ENCODE data around the gene COPZ1.
"Not testable (repeated sequence)": the region's sequence is repeated elsewhere in the genome, so short reads cannot be mapped to it uniquely, and the experiment has no call there.

The COPZ1 gene

GRCh38 chr12:54279632-54280467, 45.1 kb upstream of the COPZ1 start, which contains the start of gene CBX5:
Gene CBX5, minus strand, starts transcription at chr12:54280122. Its CDS starts 22,472 bp downstream, at chr12:54257650.
- H4K12ac ChIP-seq (ENCODE audit: low read depth, low read length), result peak within 1 kb of the TSS; percentile 61
- H2BK12ac ChIP-seq (ENCODE audit: low read length), result no peak within 1 kb of the TSS
- H4K8ac ChIP-seq (ENCODE audit: low read depth, low read length), result peak within 1 kb of the TSS; percentile 75
- no peak within 1 kb of the TSS for H3K23ac ChIP-seq (ENCODE audit: low read length)
- H3K9ac ChIP-seq (ENCODE audit: low read length), result peak within 1 kb of the TSS; percentile 96
- no peaks in the 10 kb centered on the region for H3K9me3 ChIP-seq (ENCODE audit: insufficient read depth, low read depth, low read length)
- H2BK120ac ChIP-seq (ENCODE audit: insufficient read depth, low read length, poor library complexity), result peak within 1 kb of the TSS; percentile 27
- peak within 1 kb of the TSS; percentile 68 for H4K91ac ChIP-seq (ENCODE audit: low read depth, low read length)
- H3K4me2 ChIP-seq (ENCODE audit: low read length), result peak within 1 kb of the TSS; percentile 70
- no peaks in the 10 kb centered on the region for H3K27me3 ChIP-seq (ENCODE audit: insufficient read depth, low read length)
- H3K4me1 ChIP-seq (ENCODE audit: control insufficient read depth in 1 of 2, insufficient read depth in 2 of 2, low read length in 2 of 2), result peaks cover 4 to 15% of the 10 kb centered on the region in 2 experiments
- no CpG with 5 or more reads among the region's 49 CpGs for WGBS (ENCODE audit: extremely low coverage, insufficient coverage, insufficient read length)
- peaks cover 13% of the 10 kb centered on the region for H3K79me1 ChIP-seq (ENCODE audit: low read length)
- peak within 1 kb of the TSS; percentile 64 for H2AFZ ChIP-seq (ENCODE audit: insufficient read depth, low read length, poor library complexity)
- peak within 1 kb of the TSS; percentile 65 for H2AK5ac ChIP-seq (ENCODE audit: low read length)
- peak within 1 kb of the TSS; percentile 89 for H3K27ac ChIP-seq (ENCODE audit: low read depth, low read length)
- peak within 1 kb of the TSS; percentile 89 for H3K4ac ChIP-seq (ENCODE audit: low read depth, low read length)
- peak within 1 kb of the TSS; percentile 81 for H2BK5ac ChIP-seq (ENCODE audit: low read depth, low read length, poor library complexity)
- H3K36me3 ChIP-seq (ENCODE audit: control insufficient read depth in 1 of 2, insufficient read depth in 2 of 2, low read length in 2 of 2), result peaks cover 14 to 25% of the 10 kb centered on the region in 2 experiments
- peaks cover 18% of the 10 kb centered on the region for H3K79me2 ChIP-seq (ENCODE audit: control insufficient read depth, insufficient read depth, low read length, poor library complexity)
- peak within 1 kb of the TSS; percentile 87 for H3K4me3 ChIP-seq (ENCODE audit: low read depth, low read length)
- peak within 1 kb of the TSS; percentile 50 for H3K18ac ChIP-seq (ENCODE audit: low read length)
- peak within 1 kb of the TSS; percentile 82 for H3K14ac ChIP-seq (ENCODE audit: low read length)
- peak; percentile 100 for DNase-seq

GRCh38 chr12:54280468-54281260, 44.3 kb upstream of the COPZ1 start, which contains the start of gene HNRNPA1:
Gene HNRNPA1, plus strand, starts transcription at chr12:54280726. Its CDS starts 82 bp downstream, at chr12:54280808.
- peak within 1 kb of the TSS; percentile 87 for H3K4me3 ChIP-seq (ENCODE audit: low read depth, low read length)
- H3K79me2 ChIP-seq (ENCODE audit: control insufficient read depth, insufficient read depth, low read length, poor library complexity), result peaks cover 18% of the 10 kb centered on the region
- H3K14ac ChIP-seq (ENCODE audit: low read length), result peak within 1 kb of the TSS; percentile 82
- H3K9ac ChIP-seq (ENCODE audit: low read length), result peak within 1 kb of the TSS; percentile 96
- H3K4me1 ChIP-seq (ENCODE audit: control insufficient read depth in 1 of 2, insufficient read depth in 2 of 2, low read length in 2 of 2), result peaks cover 4 to 15% of the 10 kb centered on the region in 2 experiments
- H3K27me3 ChIP-seq (ENCODE audit: insufficient read depth, low read length), result no peaks in the 10 kb centered on the region
- H3K4me2 ChIP-seq (ENCODE audit: low read length), result peak within 1 kb of the TSS; percentile 70
- no CpG with 5 or more reads among the region's 48 CpGs for WGBS (ENCODE audit: extremely low coverage, insufficient coverage, insufficient read length)
- H2AFZ ChIP-seq (ENCODE audit: insufficient read depth, low read length, poor library complexity), result peak within 1 kb of the TSS; percentile 64
- H3K18ac ChIP-seq (ENCODE audit: low read length), result peak within 1 kb of the TSS; percentile 50
- H3K4ac ChIP-seq (ENCODE audit: low read depth, low read length), result peak within 1 kb of the TSS; percentile 89
- peak within 1 kb of the TSS; percentile 62 for H2AK5ac ChIP-seq (ENCODE audit: low read length)
- peaks cover 13% of the 10 kb centered on the region for H3K79me1 ChIP-seq (ENCODE audit: low read length)
- peak within 1 kb of the TSS; percentile 75 for H4K8ac ChIP-seq (ENCODE audit: low read depth, low read length)
- no peaks in the 10 kb centered on the region for H3K9me3 ChIP-seq (ENCODE audit: insufficient read depth, low read depth, low read length)
- H2BK12ac ChIP-seq (ENCODE audit: low read length), result no peak within 1 kb of the TSS
- no peak within 1 kb of the TSS for H3K23ac ChIP-seq (ENCODE audit: low read length)
- H2BK120ac ChIP-seq (ENCODE audit: insufficient read depth, low read length, poor library complexity), result peak within 1 kb of the TSS; percentile 27
- H2BK5ac ChIP-seq (ENCODE audit: low read depth, low read length, poor library complexity), result peak within 1 kb of the TSS; percentile 81
- DNase-seq, result peak; percentile 98 to 99
- H4K91ac ChIP-seq (ENCODE audit: low read depth, low read length), result peak within 1 kb of the TSS; percentile 68
- peaks cover 12 to 27% of the 10 kb centered on the region in 2 experiments for H3K36me3 ChIP-seq (ENCODE audit: control insufficient read depth in 1 of 2, insufficient read depth in 2 of 2, low read length in 2 of 2)
- H3K27ac ChIP-seq (ENCODE audit: low read depth, low read length), result peak within 1 kb of the TSS; percentile 89
- peak within 1 kb of the TSS; percentile 61 for H4K12ac ChIP-seq (ENCODE audit: low read depth, low read length)

GRCh38 chr12:54281261-54281638, 43.7 kb upstream of the COPZ1 start:
- H3K27me3 ChIP-seq (ENCODE audit: insufficient read depth, low read length); H2BK12ac ChIP-seq (ENCODE audit: low read length); H3K23ac ChIP-seq (ENCODE audit: low read length); H3K9me3 ChIP-seq (ENCODE audit: insufficient read depth, low read depth, low read length); H2AFZ ChIP-seq (ENCODE audit: insufficient read depth, low read length, poor library complexity); DNase-seq: not testable (repeated sequence)
- Histone ChIP-seq H4K12ac (ENCODE audit: low read depth, low read length) (peak overlapping the region; percentile 61), H4K91ac (ENCODE audit: low read depth, low read length) (peak overlapping the region; percentile 68), H3K4me1 (ENCODE audit: control insufficient read depth in 1 of 2, insufficient read depth in 2 of 2, low read length in 2 of 2) (peaks cover 4 to 15% of the 10 kb centered on the region in 2 experiments), H3K18ac (ENCODE audit: low read length) (peak overlapping the region; percentile 17), H3K27ac (ENCODE audit: low read depth, low read length) (peak overlapping the region; percentile 77), H4K8ac (ENCODE audit: low read depth, low read length) (peak overlapping the region; percentile 75), H2BK5ac (ENCODE audit: low read depth, low read length, poor library complexity) (peak overlapping the region; percentile 81), H2BK120ac (ENCODE audit: insufficient read depth, low read length, poor library complexity) (peak overlapping the region; percentile 9), H3K79me2 (ENCODE audit: control insufficient read depth, insufficient read depth, low read length, poor library complexity) (peaks cover 18% of the 10 kb centered on the region), H3K9ac (ENCODE audit: low read length) (peak overlapping the region; percentile 96), H3K79me1 (ENCODE audit: low read length) (peaks cover 13% of the 10 kb centered on the region), H3K36me3 (ENCODE audit: control insufficient read depth in 1 of 2, insufficient read depth in 2 of 2, low read length in 2 of 2) (peaks cover 14 to 31% of the 10 kb centered on the region in 2 experiments), H2AK5ac (ENCODE audit: low read length) (peak overlapping the region; percentile 62), H3K14ac (ENCODE audit: low read length) (peak overlapping the region; percentile 82), H3K4me2 (ENCODE audit: low read length) (peak overlapping the region; percentile 46), H3K4ac (ENCODE audit: low read depth, low read length) (peak overlapping the region; percentile 89), H3K4me3 (ENCODE audit: low read depth, low read length) (peak overlapping the region; percentile 86)
- no CpG with 5 or more reads among the region's 10 CpGs for WGBS (ENCODE audit: extremely low coverage, insufficient coverage, insufficient read length)

- H4K91ac ChIP-seq (ENCODE audit: low read depth, low read length); H3K4me3 ChIP-seq (ENCODE audit: low read depth, low read length); DNase-seq; H2AK5ac ChIP-seq (ENCODE audit: low read length); H2BK12ac ChIP-seq (ENCODE audit: low read length); H2AFZ ChIP-seq (ENCODE audit: insufficient read depth, low read length, poor library complexity); H3K27me3 ChIP-seq (ENCODE audit: insufficient read depth, low read length); H3K14ac ChIP-seq (ENCODE audit: low read length); H4K12ac ChIP-seq (ENCODE audit: low read depth, low read length); H4K8ac ChIP-seq (ENCODE audit: low read depth, low read length); H2BK5ac ChIP-seq (ENCODE audit: low read depth, low read length, poor library complexity); H2BK120ac ChIP-seq (ENCODE audit: insufficient read depth, low read length, poor library complexity); H3K18ac ChIP-seq (ENCODE audit: low read length); H3K27ac ChIP-seq (ENCODE audit: low read depth, low read length); H3K9me3 ChIP-seq (ENCODE audit: insufficient read depth, low read depth, low read length); H3K23ac ChIP-seq (ENCODE audit: low read length): not testable (repeated sequence)
- H3K4ac ChIP-seq (ENCODE audit: low read depth, low read length), result peak overlapping the region; percentile 64
- H3K9ac ChIP-seq (ENCODE audit: low read length), result peak overlapping the region; percentile 96
- peaks cover 14 to 34% of the 10 kb centered on the region in 2 experiments for H3K36me3 ChIP-seq (ENCODE audit: control insufficient read depth in 1 of 2, insufficient read depth in 2 of 2, low read length in 2 of 2)
- whole genome bisulfite sequencing (ENCODE audit: extremely low coverage, insufficient coverage, insufficient read length), result no CpG with 5 or more reads among the region's 4 CpGs
- H3K79me1 ChIP-seq (ENCODE audit: low read length), result peaks cover 13% of the 10 kb centered on the region
- peaks cover 4 to 15% of the 10 kb centered on the region in 2 experiments for H3K4me1 ChIP-seq (ENCODE audit: control insufficient read depth in 1 of 2, insufficient read depth in 2 of 2, low read length in 2 of 2)
- H3K79me2 ChIP-seq (ENCODE audit: control insufficient read depth, insufficient read depth, low read length, poor library complexity), result peaks cover 16% of the 10 kb centered on the region
- peak overlapping the region; percentile 46 for H3K4me2 ChIP-seq (ENCODE audit: low read length)
Observed at GRCh38 chr12:54281694-54282093, 43.2 kb upstream of the COPZ1 start.

Measured in trophoblast cell (in vitro differentiated cells and primary cell).